Measurements from ENCODE around the gene PACSIN1. TPM values are rescaled to one million over a fixed set of nuclear protein-coding genes. Genes with fewer than 3 reads are reported as not detected.
A peak's percentile ranks its signal among the peaks of the same experiment; 100 is the strongest.

The PACSIN1 gene
- total RNA-seq, 1 donor = not detected

DNA sequence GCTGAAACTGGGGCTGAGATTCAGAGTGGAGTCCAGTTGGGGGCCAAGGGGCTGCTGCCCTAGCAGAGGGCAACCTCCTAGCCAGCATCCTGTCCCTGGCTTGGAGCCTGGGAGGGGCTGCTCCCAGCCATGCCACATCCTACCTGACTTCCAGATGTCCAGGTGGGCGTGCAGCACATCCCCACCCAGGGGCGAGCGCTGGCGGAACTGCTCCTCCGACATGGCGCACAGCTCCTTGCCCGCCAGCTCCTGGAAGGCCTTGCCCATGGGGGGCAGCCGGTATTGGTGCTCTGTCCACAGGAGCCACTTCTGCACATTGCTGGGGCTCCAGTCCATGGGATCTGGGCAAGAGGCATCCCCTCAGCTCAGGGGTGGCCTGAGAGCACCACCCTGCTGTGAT is 75.0 kb downstream of the PACSIN1 start:
- TF ChIP-seq, protein P1, sequence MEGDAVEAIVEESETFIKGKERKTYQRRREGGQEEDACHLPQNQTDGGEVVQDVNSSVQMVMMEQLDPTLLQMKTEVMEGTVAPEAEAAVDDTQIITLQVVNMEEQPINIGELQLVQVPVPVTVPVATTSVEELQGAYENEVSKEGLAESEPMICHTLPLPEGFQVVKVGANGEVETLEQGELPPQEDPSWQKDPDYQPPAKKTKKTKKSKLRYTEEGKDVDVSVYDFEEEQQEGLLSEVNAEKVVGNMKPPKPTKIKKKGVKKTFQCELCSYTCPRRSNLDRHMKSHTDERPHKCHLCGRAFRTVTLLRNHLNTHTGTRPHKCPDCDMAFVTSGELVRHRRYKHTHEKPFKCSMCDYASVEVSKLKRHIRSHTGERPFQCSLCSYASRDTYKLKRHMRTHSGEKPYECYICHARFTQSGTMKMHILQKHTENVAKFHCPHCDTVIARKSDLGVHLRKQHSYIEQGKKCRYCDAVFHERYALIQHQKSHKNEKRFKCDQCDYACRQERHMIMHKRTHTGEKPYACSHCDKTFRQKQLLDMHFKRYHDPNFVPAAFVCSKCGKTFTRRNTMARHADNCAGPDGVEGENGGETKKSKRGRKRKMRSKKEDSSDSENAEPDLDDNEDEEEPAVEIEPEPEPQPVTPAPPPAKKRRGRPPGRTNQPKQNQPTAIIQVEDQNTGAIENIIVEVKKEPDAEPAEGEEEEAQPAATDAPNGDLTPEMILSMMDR (IDR thresholded peaks at IDR 0.05; ENCODE audit: insufficient read depth, low read length) = no peak
- no peak for DNase-seq (ENCODE audit: low read depth)

DNA sequence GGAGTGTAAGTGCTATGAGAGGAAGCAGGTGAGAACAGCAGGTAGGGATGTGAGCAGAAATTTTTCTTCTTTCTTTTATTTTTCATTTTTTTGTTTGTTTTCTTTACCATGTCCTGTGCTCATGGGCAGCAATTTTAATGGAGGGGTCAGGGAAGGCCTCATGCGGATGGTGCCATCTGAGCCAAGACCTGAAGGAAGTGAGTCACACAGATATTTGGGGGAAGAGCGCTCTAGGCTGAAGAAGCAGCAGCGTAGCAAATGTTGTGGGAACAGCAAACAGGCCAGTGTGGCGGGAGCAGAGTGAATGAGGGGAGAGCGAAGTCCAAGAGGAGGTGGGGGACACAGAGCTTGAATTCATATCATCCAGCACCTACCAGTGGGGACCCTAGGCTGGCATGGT is 77.5 kb downstream of the PACSIN1 start:
- TF ChIP-seq, protein P1 (IDR thresholded peaks at IDR 0.05; ENCODE audit: insufficient read depth, low read length) = no peak
- no peak overlapping the region for H3K4me3 ChIP-seq (ENCODE audit: low read depth, low read length)
- DNase-seq (ENCODE audit: low read depth) = peak; percentile 28

More for the DNA sequence above, 75.0 kb downstream of the PACSIN1 start:
- no peak overlapping the region for H3K4me3 ChIP-seq (ENCODE audit: low read depth, low read length)

DNA sequence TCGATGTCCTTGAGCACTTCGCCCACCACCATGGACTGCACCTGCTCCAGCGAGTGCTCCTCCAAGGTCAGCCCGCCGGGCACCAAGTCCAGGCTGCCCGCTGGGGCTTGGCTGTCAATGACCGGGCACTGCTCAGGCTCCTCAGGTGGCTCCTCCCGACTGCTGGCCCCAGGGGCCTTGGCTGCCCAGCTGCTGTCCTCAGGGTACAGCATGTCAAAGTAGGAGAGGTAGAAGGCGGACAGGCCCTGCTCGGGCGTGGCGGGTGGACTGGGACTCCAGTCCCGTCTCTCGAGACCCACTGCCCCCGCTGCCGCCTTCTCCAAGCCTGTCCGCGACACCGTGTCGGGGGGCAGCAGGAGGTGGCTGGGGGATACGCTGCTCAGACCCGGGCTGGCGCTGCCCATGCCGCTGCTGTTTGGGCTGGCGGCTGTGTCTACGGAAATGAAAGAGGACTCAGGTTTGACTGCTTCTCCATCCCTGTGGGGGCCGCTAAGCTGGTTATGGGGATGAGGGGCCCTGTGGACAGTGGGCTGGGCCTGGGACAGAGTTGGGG is 78.3 kb downstream of the PACSIN1 start:
- H3K4me3 ChIP-seq (ENCODE audit: low read depth, low read length) = no peak overlapping the region
- no peak for DNase-seq (ENCODE audit: low read depth)
- TF ChIP-seq, protein P1 (IDR thresholded peaks at IDR 0.05; ENCODE audit: insufficient read depth, low read length) = no peak

DNA sequence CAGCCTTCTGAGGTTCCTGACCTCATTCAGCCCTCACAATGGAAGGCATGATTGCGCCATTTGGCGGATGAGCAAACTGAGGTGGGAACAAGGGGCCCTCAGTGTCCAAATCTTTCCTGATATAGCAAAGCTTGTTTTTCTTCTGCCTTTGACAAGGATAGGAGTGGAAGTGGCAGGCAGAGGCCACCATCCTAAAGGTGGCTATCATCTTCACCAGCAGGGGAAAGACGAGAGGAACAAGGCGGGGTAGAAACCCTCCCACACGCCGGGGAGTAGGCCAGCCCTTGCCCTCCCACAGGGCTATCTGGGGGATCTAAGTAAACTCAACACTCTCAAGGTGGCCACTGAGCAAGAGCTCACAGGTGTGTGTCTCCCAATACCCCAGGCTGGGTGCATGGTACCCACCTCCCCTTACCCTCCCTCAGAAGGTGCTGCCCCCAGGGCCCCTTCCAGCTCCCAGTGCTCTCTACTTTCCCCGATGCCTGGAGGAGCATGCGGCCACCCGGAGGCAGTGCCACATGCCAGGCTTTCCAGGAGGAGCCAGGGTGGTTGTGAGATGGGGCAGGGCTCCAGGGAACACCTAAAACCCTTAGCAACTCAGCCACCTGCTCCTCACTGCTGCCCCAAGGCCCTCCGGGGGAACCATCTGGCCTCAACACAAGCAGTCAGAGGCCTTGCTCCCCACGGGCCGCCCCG is 79.0 kb downstream of the PACSIN1 start:
- TF ChIP-seq, protein P1 (IDR thresholded peaks at IDR 0.05; ENCODE audit: insufficient read depth, low read length) = no peak
- DNase-seq (ENCODE audit: low read depth) = no peak
- H3K4me3 ChIP-seq (ENCODE audit: low read depth, low read length) = no peak overlapping the region

DNA sequence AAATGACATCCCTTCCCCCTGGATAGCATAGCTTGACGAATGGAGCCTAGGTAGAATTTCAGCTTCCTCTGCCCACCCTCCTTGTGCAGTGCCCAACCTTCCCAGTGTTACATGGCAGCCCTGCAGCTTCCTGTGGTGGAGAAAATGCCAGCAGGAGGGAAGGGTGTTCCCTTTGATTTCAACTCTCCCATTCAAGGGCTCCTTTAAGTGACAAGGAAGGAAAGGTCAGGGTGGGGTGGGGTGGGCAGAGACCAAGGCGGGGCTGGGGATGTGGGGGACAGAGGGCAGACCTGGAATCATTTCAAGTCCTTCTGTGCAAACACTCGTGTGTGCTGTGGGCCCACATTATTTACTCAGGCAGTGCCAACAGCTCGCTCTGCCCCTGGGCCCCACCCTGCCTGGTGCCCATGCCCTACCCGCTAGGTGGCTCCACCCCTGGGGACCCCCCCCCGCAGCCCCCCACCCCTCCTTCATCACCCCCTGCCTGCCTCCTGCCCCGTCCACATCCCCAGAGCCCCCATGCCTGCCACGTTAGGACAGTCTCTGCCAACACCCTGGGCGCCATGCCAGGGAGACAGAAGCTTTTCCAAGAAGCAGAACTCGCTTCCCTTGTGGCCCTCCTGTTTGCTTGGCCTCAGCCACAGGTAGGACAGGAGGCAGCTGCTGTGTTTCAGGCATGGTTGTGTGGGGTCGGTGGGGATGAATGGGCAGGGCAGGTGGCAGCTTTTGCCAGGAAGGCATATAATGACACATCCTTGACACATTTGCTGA is 80.9 kb downstream of the PACSIN1 start:
- TF ChIP-seq, protein P1 (IDR thresholded peaks at IDR 0.05; ENCODE audit: insufficient read depth, low read length) = no peak
- H3K4me3 ChIP-seq (ENCODE audit: low read depth, low read length) = no peak overlapping the region
- DNase-seq (ENCODE audit: low read depth) = peak; percentile 23

DNA sequence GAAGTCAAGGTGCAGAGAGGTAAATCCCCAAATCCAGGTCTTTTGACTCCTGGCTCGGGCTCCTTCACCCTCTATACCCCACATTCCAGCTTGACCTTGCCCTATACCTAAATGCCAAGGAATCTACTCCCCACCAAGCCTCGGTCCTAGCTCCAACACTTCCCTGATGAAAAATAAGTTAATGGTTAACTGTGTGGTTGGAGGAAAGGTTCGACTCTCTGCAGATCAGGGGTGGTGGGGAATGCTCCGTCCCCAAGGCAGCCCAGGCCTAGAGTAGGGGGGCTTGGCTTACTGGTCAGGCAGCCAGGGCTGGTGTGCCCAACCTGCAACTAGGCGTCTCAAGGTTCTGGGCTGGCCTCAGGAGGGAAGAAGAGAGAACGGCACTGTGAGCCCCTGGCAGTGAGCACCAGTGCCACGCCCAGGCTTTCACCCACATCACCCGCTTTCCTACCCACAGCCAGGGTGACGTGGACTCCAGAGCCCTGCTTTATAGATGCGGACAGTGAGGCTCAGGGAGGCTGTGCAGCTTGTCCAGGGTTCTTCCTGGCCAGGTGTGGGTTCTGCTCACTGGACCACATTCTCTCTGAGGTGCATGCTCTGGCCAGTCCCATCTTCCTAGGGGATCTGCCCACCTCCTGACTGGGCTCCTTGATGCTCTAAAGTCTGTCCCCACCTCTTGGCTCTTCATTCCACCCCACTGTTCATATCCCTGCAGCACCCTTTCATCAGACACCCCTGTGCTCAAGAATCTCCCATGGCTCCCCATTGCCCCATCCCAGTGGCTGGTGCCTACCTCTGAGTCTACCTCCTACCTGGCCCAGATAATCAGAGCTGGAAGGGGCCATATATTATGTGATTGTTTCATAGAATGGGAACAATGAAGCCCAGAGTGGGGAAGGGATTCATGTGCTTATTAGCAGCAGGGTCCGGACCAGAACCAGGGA is 82.1 kb downstream of the PACSIN1 start:
- no peak for DNase-seq (ENCODE audit: low read depth)
- TF ChIP-seq, protein P1 (IDR thresholded peaks at IDR 0.05; ENCODE audit: insufficient read depth, low read length) = no peak
- no peak overlapping the region for H3K4me3 ChIP-seq (ENCODE audit: low read depth, low read length)

All from fibroblast of the aortic adventitia (primary cell).